Umbilical cord (tissue), 2 donors: ENCODE measurements around the gene NLRC5. TPM values are rescaled to one million over a fixed set of nuclear protein-coding genes. Genes with fewer than 3 reads are reported as not detected.
"Not testable (repeated sequence)": the region's sequence is repeated elsewhere in the genome, so short reads cannot be mapped to it uniquely, and the experiment has no call there.

Source experiments
- DNase-seq: peaks from one replicate; pipeline ENCODE4 v3.0.0-alpha.2; 2015; ENCODE audit warnings: low spot score
- total RNA-seq: library from RNA; depleted of rRNA; stranded (reverse); fragments of >200 nt; gene quantifications from one replicate; pipeline ENCODE4 v1.2.3, GENCODE V29; 2014; ENCODE audit warnings: low replicate concordance; ENCODE audit not compliant: insufficient read depth

Gene NLRC5
- total RNA-seq, 1 donor from 2014 or later = 15.9 TPM

GRCh38 chr16:56998861-56999260 lies 9.5 kb downstream of the NLRC5 start:
- DNase-seq = no peak

GRCh38 chr16:56999409-57000270 lies 10.3 kb downstream of the NLRC5 start:
- DNase-seq = no peak

- peak; percentile 30 for DNase-seq
These were observed 11.1 kb downstream of the NLRC5 start for GRCh38 chr16:57000271-57001025.

- no peak for DNase-seq
These were observed 11.8 kb downstream of the NLRC5 start for GRCh38 chr16:57001026-57001679.

GRCh38 chr16:57003439-57004386 lies 14.4 kb downstream of the NLRC5 start:
- DNase-seq = no peak

GRCh38 chr16:57004387-57005250 lies 15.3 kb downstream of the NLRC5 start:
- peak; percentile 10 for DNase-seq

GRCh38 chr16:57005597-57005996 lies 16.2 kb downstream of the NLRC5 start:
- DNase-seq = not testable (repeated sequence)

GRCh38 chr16:57007050-57007449 lies 17.7 kb downstream of the NLRC5 start:
- no peak for DNase-seq

- no peak for DNase-seq
These were observed 18.2 kb downstream of the NLRC5 start for GRCh38 chr16:57007530-57007929.

- DNase-seq = no peak
These were observed 19.1 kb downstream of the NLRC5 start for GRCh38 chr16:57008440-57008839.

- no peak for DNase-seq
These were observed 20.4 kb downstream of the NLRC5 start for GRCh38 chr16:57009643-57010170.

GRCh38 chr16:57012353-57012752 lies 23.0 kb downstream of the NLRC5 start:
- DNase-seq = no peak

- no peak for DNase-seq
These were observed 23.9 kb downstream of the NLRC5 start for GRCh38 chr16:57013229-57013628.

- DNase-seq = peak; percentile 35
These were observed 24.5 kb downstream of the NLRC5 start for GRCh38 chr16:57013902-57014301.

GRCh38 chr16:57016301-57016700 lies 26.9 kb downstream of the NLRC5 start:
- DNase-seq = no peak

- DNase-seq = no peak
These were observed 27.5 kb downstream of the NLRC5 start for GRCh38 chr16:57016831-57017230.

- DNase-seq = no peak
These were observed 27.9 kb downstream of the NLRC5 start for GRCh38 chr16:57017251-57017650.

- no peak for DNase-seq
These were observed 30.4 kb downstream of the NLRC5 start for GRCh38 chr16:57019746-57020145.

- no peak for DNase-seq
These were observed 31.3 kb downstream of the NLRC5 start for GRCh38 chr16:57020651-57021050.

GRCh38 chr16:57021757-57022156 lies 32.4 kb downstream of the NLRC5 start:
- no peak for DNase-seq
